OCI-LY3 (cell line): ENCODE data around the gene IGFBP1.

Experiments
- H2AFZ ChIP-seq: fragments of 200-600, 300-600 bp; shearing (Covaris generic); 2 replicates; pipeline ENCODE4 v1.6.0; 2014; ENCODE audit warnings: antibody characterized with exemption, low read depth, low read length
- H3K27ac ChIP-seq: fragments of 200-600, 300-600 bp; sonication (generic); 2 replicates; pipeline ENCODE4 v1.5.1; 2014; ENCODE audit warnings: mild to moderate bottlenecking, low read length, moderate library complexity, mixed read lengths
- H3K27me3 ChIP-seq: fragments of 200-600, 300-600 bp; sonication (generic); 2 replicates; pipeline ENCODE4 v1.6.1; 2014; ENCODE audit warnings: low read depth, low read length, mixed read lengths
- H3K36me3 ChIP-seq: fragments of 200-600, 300-600 bp; sonication (generic); replicated peaks from 2 replicates; pipeline ENCODE3; 2014; ENCODE audit warnings: low read depth, low read length, mixed read lengths
- H3K4me1 ChIP-seq: fragments of 300-600, 200-600 bp; sonication (generic); 2 replicates; pipeline ENCODE4 v1.6.1; 2014; ENCODE audit warnings: low read length, mixed read lengths
- H3K4me2 ChIP-seq: fragments of 200-600, 300-600 bp; sonication (generic); 2 replicates; pipeline ENCODE4 v1.6.1; 2014; ENCODE audit warnings: low read length, mixed read lengths
- H3K4me3 ChIP-seq: fragments of 300-600, 200-600 bp; sonication (generic); 2 replicates; pipeline ENCODE4 v1.5.1; 2014; ENCODE audit warnings: antibody characterized with exemption, mild to moderate bottlenecking, low read length, moderate library complexity
- H3K79me2 ChIP-seq: fragments of 300-600, 200-600 bp; shearing (Covaris generic); 2 replicates; pipeline ENCODE4 v1.6.1; 2014; ENCODE audit warnings: mild to moderate bottlenecking, low read length, mixed read lengths
- H3K9ac ChIP-seq: fragments of 300-600, 200-600 bp; shearing (Covaris generic); 2 replicates; pipeline ENCODE4 v1.6.0; 2014; ENCODE audit warnings: mild to moderate bottlenecking, low read length, moderate library complexity
- H3K9me3 ChIP-seq: fragments of 200-600, 300-600 bp; shearing (Covaris generic); 2 replicates; pipeline ENCODE4 v1.6.1; 2014; ENCODE audit warnings: low read length, mixed read lengths; ENCODE audit not compliant: insufficient read depth
- H4K20me1 ChIP-seq: fragments of 200-600, 300-600 bp; sonication (generic); 2 replicates; pipeline ENCODE4 v1.6.1; 2016; ENCODE audit warnings: low read length, mixed read lengths; ENCODE audit not compliant: insufficient read depth
- CTCF ChIP-seq: fragments of 200-600, 300-600 bp; sonication (generic); IDR thresholded peaks from 2 replicates; pipeline ENCODE4 v1.5.1; 2014; ENCODE audit warnings: antibody characterized with exemption, low read length, low read depth
- EZH2phosphoT487 ChIP-seq: fragments of 200-600 bp; shearing (Covaris generic); IDR thresholded peaks from 2 replicates; pipeline ENCODE4 v1.6.1; 2018; ENCODE audit warnings: antibody characterized with exemption, mixed run types, low read depth

Gene IGFBP1

DNA sequence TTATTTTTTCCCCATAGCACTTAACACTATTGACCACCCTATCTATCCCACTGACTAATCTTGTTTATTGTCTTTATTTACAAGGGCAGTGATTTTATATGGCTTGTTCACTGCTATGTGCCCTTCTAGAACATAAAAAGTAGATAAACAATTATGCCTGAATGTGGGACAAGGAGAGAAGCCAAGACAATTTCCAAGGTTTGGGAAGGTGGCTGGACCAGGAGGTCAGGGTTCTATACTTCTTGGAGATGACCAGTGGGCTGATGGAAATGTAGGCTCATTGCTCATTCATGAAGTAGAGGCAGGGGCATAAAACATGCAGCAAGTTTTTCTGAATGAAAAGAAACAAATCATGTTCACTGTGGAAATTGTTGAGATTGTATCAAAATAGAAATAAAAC lies 21.3 kb downstream of the IGFBP1 start:
- no peaks in the 10 kb centered on the region for H4K20me1 ChIP-seq
- no peak overlapping the region for H3K4me2 ChIP-seq
- H3K27ac ChIP-seq, result no peak overlapping the region
- no peaks in the 10 kb centered on the region for H3K9me3 ChIP-seq
- H3K27me3 ChIP-seq, result no peaks in the 10 kb centered on the region
- no peak overlapping the region for H3K9ac ChIP-seq
- no peak overlapping the region for H3K4me3 ChIP-seq
- H3K36me3 ChIP-seq, result no peaks in the 10 kb centered on the region
- no peak for TF ChIP-seq CTCF
- TF ChIP-seq EZH2phosphoT487, result no peak
- no peaks in the 10 kb centered on the region for H3K79me2 ChIP-seq
- no peaks in the 10 kb centered on the region for H3K4me1 ChIP-seq
- no peak overlapping the region for H2AFZ ChIP-seq

DNA sequence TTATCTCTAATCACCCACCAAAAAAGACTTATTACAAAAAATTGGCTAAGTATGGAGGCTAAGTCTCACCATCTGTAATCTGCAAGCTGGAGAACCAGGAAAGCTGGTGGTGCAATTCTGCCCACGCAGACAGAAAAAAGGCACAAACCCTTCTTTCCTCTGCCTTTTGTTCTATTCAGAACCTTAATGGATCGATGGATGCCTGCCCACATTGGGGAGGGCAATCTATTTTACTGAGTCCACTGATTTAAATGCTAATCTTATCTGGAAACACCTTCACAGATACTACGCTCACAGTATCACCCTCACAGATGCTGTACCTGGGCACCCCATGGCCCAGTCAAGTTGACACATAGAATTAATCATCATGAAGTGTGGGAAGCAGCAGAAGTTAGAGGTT lies 22.6 kb downstream of the IGFBP1 start:
- Histone ChIP-seq H3K27me3 (no peaks in the 10 kb centered on the region), H4K20me1 (no peaks in the 10 kb centered on the region), H2AFZ (no peak overlapping the region), H3K9ac (no peak overlapping the region), H3K36me3 (no peaks in the 10 kb centered on the region), H3K4me3 (no peak overlapping the region), H3K4me1 (no peaks in the 10 kb centered on the region), H3K27ac (no peak overlapping the region), H3K4me2 (no peak overlapping the region), H3K9me3 (no peaks in the 10 kb centered on the region), H3K79me2 (no peaks in the 10 kb centered on the region)
- TF ChIP-seq EZH2phosphoT487 (no peak), CTCF (no peak)

- H3K27me3 ChIP-seq, result 0 out of 2 replicates have a peak, but pooled peaks cover 3% of the 10 kb centered on the region
- no peak overlapping the region for H3K27ac ChIP-seq
- no peak overlapping the region for H2AFZ ChIP-seq
- H3K9me3 ChIP-seq, result no peaks in the 10 kb centered on the region
- no peaks in the 10 kb centered on the region for H3K79me2 ChIP-seq
- H3K4me3 ChIP-seq, result no peak overlapping the region
- TF ChIP-seq CTCF (no peak), EZH2phosphoT487 (no peak)
- H4K20me1 ChIP-seq, result no peaks in the 10 kb centered on the region
- H3K36me3 ChIP-seq, result no peaks in the 10 kb centered on the region
- H3K4me2 ChIP-seq, result no peak overlapping the region
- H3K9ac ChIP-seq, result no peak overlapping the region
- no peaks in the 10 kb centered on the region for H3K4me1 ChIP-seq
Observed at GRCh38 chr7:45911311-45911710, 23.0 kb downstream of the IGFBP1 start.

GRCh38 chr7:45912972-45913371 lies 24.7 kb downstream of the IGFBP1 start:
- no peak overlapping the region for H2AFZ ChIP-seq
- no peak for TF ChIP-seq EZH2phosphoT487
- TF ChIP-seq CTCF, result no peak
- no peaks in the 10 kb centered on the region for H3K36me3 ChIP-seq
- peaks cover 3% of the 10 kb centered on the region; the same call in 1 of the 2 replicates for H3K4me1 ChIP-seq
- no peak overlapping the region for H3K4me3 ChIP-seq
- H4K20me1 ChIP-seq, result no peaks in the 10 kb centered on the region
- peaks cover 10% of the 10 kb centered on the region for H3K27me3 ChIP-seq
- no peak overlapping the region for H3K27ac ChIP-seq
- no peaks in the 10 kb centered on the region for H3K9me3 ChIP-seq
- H3K4me2 ChIP-seq, result no peak overlapping the region
- H3K79me2 ChIP-seq, result no peaks in the 10 kb centered on the region
- H3K9ac ChIP-seq, result no peak overlapping the region
